GM23338 (cell line): ENCODE results near the gene PRPSAP2. TPM values are rescaled to one million over a fixed set of nuclear protein-coding genes. Genes with fewer than 3 reads are reported as not detected.

Experiments
- ATAC-seq: fragments of 200-7000 bp; cut with Tn5 transposase; 3 replicates; pipeline ENCODE4 v1.9.1; 2020
- DNase-seq: peaks from one replicate; pipeline ENCODE4 v3.0.0-alpha.2; 2015; ENCODE audit warnings: low spot score
- H2AFZ ChIP-seq: fragments of 200-600 bp; sonication (generic); 2 replicates; pipeline ENCODE4 v1.8.0; 2016; ENCODE audit warnings: antibody characterized with exemption, mild to moderate bottlenecking, moderate library complexity
- H3F3A ChIP-seq: fragments of 200-600 bp; sonication (generic); replicated peaks from 2 replicates; pipeline ENCODE4 v1.8.0; 2017; ENCODE audit warnings: antibody characterized with exemption, mixed run types, low read depth
- H3K27ac ChIP-seq: fragments of 200-600 bp; sonication (generic); 2 replicates; pipeline ENCODE4 v1.6.1; 2016; ENCODE audit warnings: low read depth
- H3K27me3 ChIP-seq: fragments of 200-600 bp; sonication (generic); 2 replicates; pipeline ENCODE4 v1.8.0; 2016; ENCODE audit warnings: mild to moderate bottlenecking, mixed run types, moderate library complexity; ENCODE audit not compliant: insufficient read depth
- H3K36me3 ChIP-seq: fragments of 200-600 bp; sonication (generic); 2 replicates; pipeline ENCODE4 v1.8.0; 2016; ENCODE audit warnings: mild to moderate bottlenecking; ENCODE audit not compliant: insufficient read depth
- H3K4me1 ChIP-seq: fragments of 200-600 bp; sonication (generic); 2 replicates; pipeline ENCODE4 v1.8.0; 2016; ENCODE audit warnings: mild to moderate bottlenecking, moderate library complexity; ENCODE audit not compliant: insufficient read depth
- H3K4me2 ChIP-seq: fragments of 200-600 bp; sonication (generic); 2 replicates; pipeline ENCODE4 v1.7.1; 2017; ENCODE audit warnings: mixed run types
- H3K4me3 ChIP-seq: fragments of 200-600 bp; sonication (generic); 2 replicates; pipeline ENCODE4 v1.6.1; 2016; ENCODE audit warnings: mixed run types
- H3K79me2 ChIP-seq: fragments of 200-600 bp; sonication (generic); replicated peaks from 2 replicates; pipeline ENCODE4 v1.8.0; 2017; ENCODE audit warnings: mild to moderate bottlenecking; ENCODE audit not compliant: insufficient read depth
- H3K9me2 ChIP-seq: fragments of 200-600 bp; sonication (generic); 2 replicates; pipeline ENCODE4 v1.8.0; 2017; ENCODE audit not compliant: insufficient read depth
- H4K20me1 ChIP-seq: fragments of 200-600 bp; sonication (generic); replicated peaks from 2 replicates; pipeline ENCODE4 v1.8.0; 2017; ENCODE audit warnings: mild to moderate bottlenecking; ENCODE audit not compliant: insufficient read depth
- H3K27ac Mint-ChIP-seq: 2 replicates; pipeline ENCODE4 v1.8.0; 2020; ENCODE audit warnings: inconsistent platforms, mild to moderate bottlenecking, moderate library complexity, mixed read lengths
- H3K27me3 Mint-ChIP-seq: 3 replicates; pipeline ENCODE4 v1.8.0; 2022; ENCODE audit warnings: low read depth, mild to moderate bottlenecking, moderate library complexity, mixed read lengths, inconsistent platforms; ENCODE audit not compliant: insufficient read depth, poor library complexity
- H3K36me3 Mint-ChIP-seq: 3 replicates; pipeline ENCODE4 v1.8.0; 2021; ENCODE audit warnings: low read depth, mild to moderate bottlenecking, inconsistent platforms, moderate library complexity, mixed read lengths
- H3K4me1 Mint-ChIP-seq: 3 replicates; pipeline ENCODE4 v1.8.0; 2020; ENCODE audit warnings: mild to moderate bottlenecking, inconsistent platforms, mixed read lengths
- H3K4me3 Mint-ChIP-seq: 3 replicates; pipeline ENCODE4 v1.8.0; 2021; ENCODE audit warnings: moderate library complexity, mild to moderate bottlenecking, inconsistent platforms, mixed read lengths
- H3K9me3 Mint-ChIP-seq: 3 replicates; pipeline ENCODE4 v1.8.0; 2020; ENCODE audit warnings: moderate library complexity, mild to moderate bottlenecking, inconsistent platforms, mixed read lengths
- CREB1 ChIP-seq: fragments of 250-450 bp; sonication (Bioruptor Pico); IDR thresholded peaks from 2 replicates; pipeline ENCODE4 v1.5.0; 2020; ENCODE audit warnings: low read depth, mild to moderate bottlenecking, moderate library complexity
- JUNB ChIP-seq: IDR thresholded peaks from one replicate; pipeline ENCODE4 v1.6.1; 2016; ENCODE audit warnings: antibody characterized with exemption; ENCODE audit not compliant: unreplicated experiment
- ZNF331 ChIP-seq: fragments of 250-450 bp; sonication (Bioruptor Pico); IDR thresholded peaks from 2 replicates; pipeline ENCODE4 v1.5.0; 2020; ENCODE audit warnings: low read depth, mild to moderate bottlenecking, moderate library complexity
- polyA plus RNA-seq: library from polyadenylated mRNA; unstranded; fragments of >200 nt; fragmentation: Nextera tagmentation; extraction: Ambion mirVana; gene quantifications from 2 replicates; pipeline ENCODE4 v1.2.1, GENCODE V29; 2016
- total RNA-seq: library from RNA; depleted of rRNA; stranded (reverse); fragments of >200 nt; shearing (Covaris generic); gene quantifications from 2 replicates; pipeline ENCODE4 v1.2.3, GENCODE V29; 2014
- TF ChIP-seq, protein P1 (sequence below): IDR thresholded peaks from one replicate; pipeline ENCODE4 v1.6.1; 2018; ENCODE audit warnings: antibody characterized with exemption; ENCODE audit not compliant: unreplicated experiment
- TF ChIP-seq, protein P2 (sequence below), 2 experiments: fragments of 200-600 bp in 1 of 2; sonication (generic) in 1 of 2; conservative IDR thresholded peaks; 2 replicates each; pipeline versions ENCODE4 v1.5.1 to v1.6.1; 2016 to 2017; ENCODE audit warnings: antibody characterized with exemption in 2 of 2, low read depth in 2 of 2, mild to moderate bottlenecking in 2 of 2, moderate library complexity in 1 of 2

Gene PRPSAP2
- total and polyA plus RNA-seq, 2 experiments from 2014 or later, result 34.6 to 54.4 TPM

DNA sequence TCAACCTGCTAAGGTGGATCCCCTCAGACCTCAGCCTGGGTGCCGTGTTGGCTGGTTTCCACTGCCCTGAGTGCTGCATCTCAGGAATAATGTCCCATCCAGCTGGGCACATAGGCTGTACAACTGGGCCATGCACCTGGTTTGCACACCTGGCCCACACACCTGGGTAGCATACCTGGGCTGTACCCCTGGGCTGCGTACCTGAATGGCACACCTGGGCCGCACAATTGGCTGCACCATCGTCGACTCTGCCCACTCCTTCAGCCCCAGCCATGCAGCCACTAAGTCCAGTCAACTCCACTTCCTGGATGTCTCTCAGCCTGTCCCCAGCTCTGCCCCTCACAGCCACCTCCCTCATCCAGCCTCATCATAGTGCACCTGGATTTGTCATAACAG lies 101.9 kb downstream of the PRPSAP2 start:
- Histone ChIP-seq H3K79me2 (no peaks in the 10 kb centered on the region), H3K9me2 (no peaks in the 10 kb centered on the region), H2AFZ (no peak overlapping the region), H3K27me3 (no peaks in the 10 kb centered on the region), H3K27ac (no peak overlapping the region), H3K4me2 (no peak overlapping the region), H4K20me1 (no peaks in the 10 kb centered on the region), H3K4me3 (no peak overlapping the region), H3F3A (no peaks in the 10 kb centered on the region), H3K4me1 (no peaks in the 10 kb centered on the region; the same call in 1 of the 2 replicates), H3K36me3 (no peaks in the 10 kb centered on the region)
- no peaks in the 10 kb centered on the region for H3K9me3 Mint-ChIP-seq
- no peaks in the 10 kb centered on the region; the same call in 2 of the 3 replicates for H3K36me3 Mint-ChIP-seq
- peaks cover 7% of the 10 kb centered on the region for H3K4me1 Mint-ChIP-seq
- DNase-seq (no peak), ATAC-seq (no peak)
- peaks cover 4% of the 10 kb centered on the region for H3K27me3 Mint-ChIP-seq
- H3K27ac Mint-ChIP-seq, result no peak overlapping the region
- no peak overlapping the region; the same call in 2 of the 3 replicates for H3K4me3 Mint-ChIP-seq
- TF ChIP-seq ZNF331, result no peak
- TF ChIP-seq JUNB, result no peak
- TF ChIP-seq, protein P1, sequence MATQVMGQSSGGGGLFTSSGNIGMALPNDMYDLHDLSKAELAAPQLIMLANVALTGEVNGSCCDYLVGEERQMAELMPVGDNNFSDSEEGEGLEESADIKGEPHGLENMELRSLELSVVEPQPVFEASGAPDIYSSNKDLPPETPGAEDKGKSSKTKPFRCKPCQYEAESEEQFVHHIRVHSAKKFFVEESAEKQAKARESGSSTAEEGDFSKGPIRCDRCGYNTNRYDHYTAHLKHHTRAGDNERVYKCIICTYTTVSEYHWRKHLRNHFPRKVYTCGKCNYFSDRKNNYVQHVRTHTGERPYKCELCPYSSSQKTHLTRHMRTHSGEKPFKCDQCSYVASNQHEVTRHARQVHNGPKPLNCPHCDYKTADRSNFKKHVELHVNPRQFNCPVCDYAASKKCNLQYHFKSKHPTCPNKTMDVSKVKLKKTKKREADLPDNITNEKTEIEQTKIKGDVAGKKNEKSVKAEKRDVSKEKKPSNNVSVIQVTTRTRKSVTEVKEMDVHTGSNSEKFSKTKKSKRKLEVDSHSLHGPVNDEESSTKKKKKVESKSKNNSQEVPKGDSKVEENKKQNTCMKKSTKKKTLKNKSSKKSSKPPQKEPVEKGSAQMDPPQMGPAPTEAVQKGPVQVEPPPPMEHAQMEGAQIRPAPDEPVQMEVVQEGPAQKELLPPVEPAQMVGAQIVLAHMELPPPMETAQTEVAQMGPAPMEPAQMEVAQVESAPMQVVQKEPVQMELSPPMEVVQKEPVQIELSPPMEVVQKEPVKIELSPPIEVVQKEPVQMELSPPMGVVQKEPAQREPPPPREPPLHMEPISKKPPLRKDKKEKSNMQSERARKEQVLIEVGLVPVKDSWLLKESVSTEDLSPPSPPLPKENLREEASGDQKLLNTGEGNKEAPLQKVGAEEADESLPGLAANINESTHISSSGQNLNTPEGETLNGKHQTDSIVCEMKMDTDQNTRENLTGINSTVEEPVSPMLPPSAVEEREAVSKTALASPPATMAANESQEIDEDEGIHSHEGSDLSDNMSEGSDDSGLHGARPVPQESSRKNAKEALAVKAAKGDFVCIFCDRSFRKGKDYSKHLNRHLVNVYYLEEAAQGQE, result no peak
- no peak for TF ChIP-seq CREB1

DNA sequence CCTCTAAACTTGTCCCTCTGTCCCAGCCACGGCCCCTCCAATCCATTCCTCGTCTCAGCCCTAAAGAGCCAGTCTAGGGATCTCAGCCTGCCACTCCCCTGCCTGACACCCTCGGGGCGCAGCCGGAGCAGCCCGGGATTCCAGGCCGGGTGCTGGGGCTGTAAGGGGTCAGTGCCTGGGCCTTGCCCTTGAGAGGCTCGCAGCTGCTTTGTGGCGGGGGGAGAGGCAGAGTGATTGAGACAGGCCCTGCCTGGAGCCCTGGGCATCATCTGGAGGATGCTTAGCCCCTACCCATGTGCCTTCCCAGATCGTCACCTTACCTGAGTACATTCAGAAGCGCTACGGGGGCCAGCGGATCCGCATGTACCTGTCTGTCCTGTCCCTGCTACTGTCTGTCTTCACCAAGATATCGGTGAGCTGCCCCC lies 102.3 kb downstream of the PRPSAP2 start:
- no peak overlapping the region for H2AFZ ChIP-seq
- H3K36me3 Mint-ChIP-seq, result no peaks in the 10 kb centered on the region; the same call in 2 of the 3 replicates

More for the DNA sequence above, 102.3 kb downstream of the PRPSAP2 start:
- Mint-ChIP-seq H3K27me3 (peaks cover 4% of the 10 kb centered on the region), H3K4me1 (peaks cover 7% of the 10 kb centered on the region), H3K27ac (no peak overlapping the region), H3K4me3 (no peak overlapping the region; the same call in 2 of the 3 replicates), H3K9me3 (no peaks in the 10 kb centered on the region)
- TF ChIP-seq, protein P2, sequence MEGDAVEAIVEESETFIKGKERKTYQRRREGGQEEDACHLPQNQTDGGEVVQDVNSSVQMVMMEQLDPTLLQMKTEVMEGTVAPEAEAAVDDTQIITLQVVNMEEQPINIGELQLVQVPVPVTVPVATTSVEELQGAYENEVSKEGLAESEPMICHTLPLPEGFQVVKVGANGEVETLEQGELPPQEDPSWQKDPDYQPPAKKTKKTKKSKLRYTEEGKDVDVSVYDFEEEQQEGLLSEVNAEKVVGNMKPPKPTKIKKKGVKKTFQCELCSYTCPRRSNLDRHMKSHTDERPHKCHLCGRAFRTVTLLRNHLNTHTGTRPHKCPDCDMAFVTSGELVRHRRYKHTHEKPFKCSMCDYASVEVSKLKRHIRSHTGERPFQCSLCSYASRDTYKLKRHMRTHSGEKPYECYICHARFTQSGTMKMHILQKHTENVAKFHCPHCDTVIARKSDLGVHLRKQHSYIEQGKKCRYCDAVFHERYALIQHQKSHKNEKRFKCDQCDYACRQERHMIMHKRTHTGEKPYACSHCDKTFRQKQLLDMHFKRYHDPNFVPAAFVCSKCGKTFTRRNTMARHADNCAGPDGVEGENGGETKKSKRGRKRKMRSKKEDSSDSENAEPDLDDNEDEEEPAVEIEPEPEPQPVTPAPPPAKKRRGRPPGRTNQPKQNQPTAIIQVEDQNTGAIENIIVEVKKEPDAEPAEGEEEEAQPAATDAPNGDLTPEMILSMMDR (conservative IDR thresholded peaks at IDR 0.05; ENCODE audit: low read depth in 2 of 2), result no peak
- H3K27ac ChIP-seq, result no peak overlapping the region
- H3K79me2 ChIP-seq, result no peaks in the 10 kb centered on the region
- no peak overlapping the region for H3K4me3 ChIP-seq
- no peak overlapping the region for H3K4me2 ChIP-seq
- H3K4me1 ChIP-seq, result no peaks in the 10 kb centered on the region; the same call in 1 of the 2 replicates
- no peaks in the 10 kb centered on the region for H3K9me2 ChIP-seq
- no peaks in the 10 kb centered on the region for H3K36me3 ChIP-seq
- H4K20me1 ChIP-seq, result no peaks in the 10 kb centered on the region
- no peak for DNase-seq
- H3K27me3 ChIP-seq, result no peaks in the 10 kb centered on the region
- H3F3A ChIP-seq, result no peaks in the 10 kb centered on the region
- ATAC-seq, result no peak
